Activated CD4-positive, alpha-beta memory T cell treated with anti-CD3 and anti-CD28 coated beads for 36 hours (primary cell): Measurements from ENCODE around the gene ARHGEF10L. TPM values are rescaled to one million over a fixed set of nuclear protein-coding genes. Genes with fewer than 3 reads are reported as not detected.
A peak's percentile ranks its signal among the peaks of the same experiment; 100 is the strongest.

Experiments used
- CTCF ChIA-PET: fragments of 350-600 bp; sonication (Branson Sonifier 250); formaldehyde crosslinking; loops from one replicate; lab custom pipeline; 2021; ENCODE audit warnings: antibody characterized with exemption, inconsistent platforms; lab: Charles Lee
- POLR2A ChIA-PET: fragments of 350-600 bp; sonication (Branson Sonifier 250); formaldehyde crosslinking; loops from one replicate; lab custom pipeline; 2021; ENCODE audit warnings: antibody characterized with exemption; lab: Charles Lee
- DNase-seq: peaks from one replicate; pipeline ENCODE4 v3.0.0-alpha.2; 2020
- H3K27ac Mint-ChIP-seq: one replicate; pipeline ENCODE4 v1.8.0; 2021; ENCODE audit warnings: mixed read lengths
- H3K27me3 Mint-ChIP-seq: one replicate; pipeline ENCODE4 v1.8.0; 2021; ENCODE audit warnings: mixed read lengths
- H3K36me3 Mint-ChIP-seq: one replicate; pipeline ENCODE4 v1.8.0; 2021; ENCODE audit warnings: mixed read lengths
- H3K4me1 Mint-ChIP-seq: one replicate; pipeline ENCODE4 v1.8.0; 2021; ENCODE audit warnings: low read depth, mixed read lengths
- H3K4me3 Mint-ChIP-seq: one replicate; pipeline ENCODE4 v1.8.0; 2021; ENCODE audit warnings: mild to moderate bottlenecking, mixed read lengths
- H3K9me3 Mint-ChIP-seq: one replicate; pipeline ENCODE4 v1.8.0; 2021; ENCODE audit warnings: mixed read lengths
- intact Hi-C: fragments of 100-400 bp; cut with micrococcal nuclease; formaldehyde crosslinking; loops from one replicate; pipeline ENCODE4 v1.15.1; 2023
- total RNA-seq, 2 experiments: library from RNA; stranded (reverse); gene quantifications; one replicate each; pipeline ENCODE4 v1.2.3, GENCODE V29; 2021

ARHGEF10L gene
- total RNA-seq, 2 experiments from 2014 or later, result not detected

- ChIA-PET CTCF (interaction anchor here (0.6 to 4.6 kb wide), 15 partner anchors 8 to 334 kb away, joined by 3 to 45 read pairs (median 4); no protein-coding TSS in a partner anchor), POLR2A (no interaction called here)
- Mint-ChIP-seq H3K27me3 (no peaks in the 10 kb centered on the region), H3K4me3 (no peak overlapping the region), H3K27ac (no peak overlapping the region), H3K4me1 (no peaks in the 10 kb centered on the region), H3K36me3 (no peaks in the 10 kb centered on the region), H3K9me3 (no peaks in the 10 kb centered on the region)
- intact Hi-C loops, result loop anchor here (2.0 kb wide), 1 partner anchor 112 kb away; no protein-coding TSS in a partner anchor
- peak; percentile 64 for DNase-seq
Observed at GRCh38 chr1:17606826-17607440, 67.4 kb downstream of the ARHGEF10L start.

GRCh38 chr1:17607644-17608581 is 68.4 kb downstream of the ARHGEF10L start:
- CTCF ChIA-PET, result interaction anchor here (0.9 to 4.6 kb wide), 7 partner anchors 8 to 114 kb away, joined by 3 to 45 read pairs (median 6); no protein-coding TSS in a partner anchor
- Mint-ChIP-seq H3K36me3 (no peaks in the 10 kb centered on the region), H3K27ac (no peak overlapping the region), H3K9me3 (no peaks in the 10 kb centered on the region), H3K4me1 (no peaks in the 10 kb centered on the region), H3K4me3 (no peak overlapping the region), H3K27me3 (peaks cover 1% of the 10 kb centered on the region)
- DNase-seq, result no peak
- intact Hi-C loops, result loop anchor here (2.0 kb wide), 1 partner anchor 113 kb away; no protein-coding TSS in a partner anchor
- POLR2A ChIA-PET, result no interaction called here

- Mint-ChIP-seq H3K9me3 (no peaks in the 10 kb centered on the region), H3K4me3 (no peak overlapping the region), H3K4me1 (no peaks in the 10 kb centered on the region), H3K27me3 (peaks cover 1% of the 10 kb centered on the region), H3K36me3 (no peaks in the 10 kb centered on the region), H3K27ac (no peak overlapping the region)
- DNase-seq, result no peak
- intact Hi-C loops, result no loop called here
- ChIA-PET CTCF (interaction anchor here (1.0 to 1.3 kb wide), 2 partner anchors 49 to 115 kb away, joined by 3 to 5 read pairs; no protein-coding TSS in a partner anchor), POLR2A (no interaction called here)
Observed at GRCh38 chr1:17609529-17609928, 70.0 kb downstream of the ARHGEF10L start.

- intact Hi-C loops, result no loop called here
- H3K4me1 Mint-ChIP-seq, result no peaks in the 10 kb centered on the region
- CTCF ChIA-PET, result interaction anchor here (1.0 to 1.3 kb wide), 2 partner anchors 49 to 115 kb away, joined by 3 to 5 read pairs; no protein-coding TSS in a partner anchor
Observed at GRCh38 chr1:17610085-17610484, 70.6 kb downstream of the ARHGEF10L start.

GRCh38 chr1:17610713-17611112 is 71.2 kb downstream of the ARHGEF10L start:
- no peak for DNase-seq
- CTCF ChIA-PET, result interaction anchor here (1.0 to 1.3 kb wide), 2 partner anchors 50 to 116 kb away, joined by 3 to 5 read pairs; no protein-coding TSS in a partner anchor
- Mint-ChIP-seq H3K36me3 (no peaks in the 10 kb centered on the region), H3K27ac (no peak overlapping the region), H3K4me3 (no peak overlapping the region), H3K27me3 (peaks cover 1% of the 10 kb centered on the region), H3K9me3 (no peaks in the 10 kb centered on the region), H3K4me1 (no peaks in the 10 kb centered on the region)
- POLR2A ChIA-PET, result no interaction called here
- intact Hi-C loops, result no loop called here

More at GRCh38 chr1:17610085-17610484, 70.6 kb downstream of the ARHGEF10L start:
- peaks cover 1% of the 10 kb centered on the region for H3K27me3 Mint-ChIP-seq
- no peak for DNase-seq
- H3K27ac Mint-ChIP-seq, result no peak overlapping the region
- no peak overlapping the region for H3K4me3 Mint-ChIP-seq
- H3K36me3 Mint-ChIP-seq, result no peaks in the 10 kb centered on the region
- POLR2A ChIA-PET, result no interaction called here
- H3K9me3 Mint-ChIP-seq, result no peaks in the 10 kb centered on the region

GRCh38 chr1:17611991-17612390 is 72.5 kb downstream of the ARHGEF10L start:
- ChIA-PET CTCF (interaction anchor here (0.7 to 1.2 kb wide), 2 partner anchors 49 to 135 kb away, joined by 3 read pairs; no protein-coding TSS in a partner anchor), POLR2A (no interaction called here)
- Mint-ChIP-seq H3K27me3 (peaks cover 5% of the 10 kb centered on the region), H3K9me3 (no peaks in the 10 kb centered on the region), H3K4me3 (no peak overlapping the region), H3K27ac (no peak overlapping the region), H3K4me1 (no peaks in the 10 kb centered on the region), H3K36me3 (no peaks in the 10 kb centered on the region)
- intact Hi-C loops, result no loop called here
- no peak for DNase-seq

GRCh38 chr1:17612831-17613230 is 73.3 kb downstream of the ARHGEF10L start:
- ChIA-PET POLR2A (no interaction called here), CTCF (no interaction called here)
- Mint-ChIP-seq H3K27me3 (peaks cover 5% of the 10 kb centered on the region), H3K9me3 (no peaks in the 10 kb centered on the region), H3K27ac (no peak overlapping the region), H3K4me3 (no peak overlapping the region), H3K4me1 (no peaks in the 10 kb centered on the region), H3K36me3 (no peaks in the 10 kb centered on the region)
- DNase-seq, result no peak
- intact Hi-C loops, result no loop called here

GRCh38 chr1:17614586-17614985 is 75.1 kb downstream of the ARHGEF10L start:
- Mint-ChIP-seq H3K27me3 (peaks cover 13% of the 10 kb centered on the region), H3K36me3 (no peaks in the 10 kb centered on the region)

GRCh38 chr1:17615157-17615556 is 75.7 kb downstream of the ARHGEF10L start:
- CTCF ChIA-PET, result interaction anchor here (2.2 kb wide), 1 partner anchor 8 kb away, joined by 6 read pairs; no protein-coding TSS in a partner anchor
- no peak overlapping the region for H3K27ac Mint-ChIP-seq
- no peak overlapping the region for H3K4me3 Mint-ChIP-seq
- no peak for DNase-seq
- H3K27me3 Mint-ChIP-seq, result peaks cover 13% of the 10 kb centered on the region
- H3K9me3 Mint-ChIP-seq, result no peaks in the 10 kb centered on the region
- no peaks in the 10 kb centered on the region for H3K4me1 Mint-ChIP-seq
- H3K36me3 Mint-ChIP-seq, result no peaks in the 10 kb centered on the region
- intact Hi-C loops, result no loop called here
- POLR2A ChIA-PET, result no interaction called here

More at GRCh38 chr1:17614586-17614985, 75.1 kb downstream of the ARHGEF10L start:
- no peaks in the 10 kb centered on the region for H3K9me3 Mint-ChIP-seq
- DNase-seq, result no peak
- no peaks in the 10 kb centered on the region for H3K4me1 Mint-ChIP-seq
- no peak overlapping the region for H3K4me3 Mint-ChIP-seq
- CTCF ChIA-PET, result interaction anchor here (2.2 kb wide), 1 partner anchor 8 kb away, joined by 6 read pairs; no protein-coding TSS in a partner anchor
- intact Hi-C loops, result no loop called here
- H3K27ac Mint-ChIP-seq, result no peak overlapping the region
- POLR2A ChIA-PET, result no interaction called here

- Mint-ChIP-seq H3K27ac (no peak overlapping the region), H3K4me3 (no peak overlapping the region), H3K27me3 (peaks cover 15% of the 10 kb centered on the region), H3K9me3 (no peaks in the 10 kb centered on the region), H3K4me1 (no peaks in the 10 kb centered on the region), H3K36me3 (no peaks in the 10 kb centered on the region)
- POLR2A ChIA-PET, result no interaction called here
- no peak for DNase-seq
- intact Hi-C loops, result no loop called here
- CTCF ChIA-PET, result interaction anchor here (2.2 kb wide), 1 partner anchor 9 kb away, joined by 6 read pairs; no protein-coding TSS in a partner anchor
Observed at GRCh38 chr1:17615959-17616358, 76.5 kb downstream of the ARHGEF10L start.

- POLR2A ChIA-PET, result no interaction called here
- H3K36me3 Mint-ChIP-seq, result no peaks in the 10 kb centered on the region
- DNase-seq, result no peak
- no peaks in the 10 kb centered on the region for H3K9me3 Mint-ChIP-seq
- H3K4me1 Mint-ChIP-seq, result no peaks in the 10 kb centered on the region
- H3K4me3 Mint-ChIP-seq, result no peak overlapping the region
- CTCF ChIA-PET, result interaction anchor here (2.2 kb wide), 1 partner anchor 10 kb away, joined by 6 read pairs; no protein-coding TSS in a partner anchor
- H3K27me3 Mint-ChIP-seq, result peaks cover 16% of the 10 kb centered on the region
- intact Hi-C loops, result no loop called here
- no peak overlapping the region for H3K27ac Mint-ChIP-seq
Observed at GRCh38 chr1:17616731-17617279, 77.3 kb downstream of the ARHGEF10L start.
